ENCODE results near the gene MMP15.

DNA sequence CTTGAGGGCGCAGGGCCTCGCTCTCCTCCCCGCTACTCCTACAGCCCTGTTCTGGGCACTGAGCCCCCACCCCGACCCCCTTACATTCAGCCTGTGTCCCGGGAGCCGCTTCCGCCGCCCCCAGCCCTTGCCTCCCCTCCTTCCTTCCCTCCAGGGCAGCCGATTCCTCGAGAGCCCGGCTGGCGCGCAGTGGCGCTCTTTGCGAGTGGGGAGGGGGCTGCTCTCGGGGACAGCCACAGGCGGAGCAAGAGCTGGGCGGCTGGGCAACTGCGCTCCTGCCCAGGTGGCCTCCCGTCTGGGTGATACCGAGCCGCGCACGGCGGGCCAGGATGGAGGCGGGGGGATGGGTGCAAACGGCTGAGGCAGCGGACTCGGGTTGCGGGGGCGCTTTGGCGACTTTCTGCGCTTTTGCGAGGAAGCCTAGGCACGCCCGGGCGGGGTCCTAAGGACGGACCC lies 1.2 kb downstream of the MMP15 start:
- TF ChIP-seq, protein P1, sequence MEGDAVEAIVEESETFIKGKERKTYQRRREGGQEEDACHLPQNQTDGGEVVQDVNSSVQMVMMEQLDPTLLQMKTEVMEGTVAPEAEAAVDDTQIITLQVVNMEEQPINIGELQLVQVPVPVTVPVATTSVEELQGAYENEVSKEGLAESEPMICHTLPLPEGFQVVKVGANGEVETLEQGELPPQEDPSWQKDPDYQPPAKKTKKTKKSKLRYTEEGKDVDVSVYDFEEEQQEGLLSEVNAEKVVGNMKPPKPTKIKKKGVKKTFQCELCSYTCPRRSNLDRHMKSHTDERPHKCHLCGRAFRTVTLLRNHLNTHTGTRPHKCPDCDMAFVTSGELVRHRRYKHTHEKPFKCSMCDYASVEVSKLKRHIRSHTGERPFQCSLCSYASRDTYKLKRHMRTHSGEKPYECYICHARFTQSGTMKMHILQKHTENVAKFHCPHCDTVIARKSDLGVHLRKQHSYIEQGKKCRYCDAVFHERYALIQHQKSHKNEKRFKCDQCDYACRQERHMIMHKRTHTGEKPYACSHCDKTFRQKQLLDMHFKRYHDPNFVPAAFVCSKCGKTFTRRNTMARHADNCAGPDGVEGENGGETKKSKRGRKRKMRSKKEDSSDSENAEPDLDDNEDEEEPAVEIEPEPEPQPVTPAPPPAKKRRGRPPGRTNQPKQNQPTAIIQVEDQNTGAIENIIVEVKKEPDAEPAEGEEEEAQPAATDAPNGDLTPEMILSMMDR (IDR thresholded peaks at IDR 0.05; ENCODE audit: insufficient read depth, low read depth, low read length), result no peak
- no peak for TF ChIP-seq EZH2 (IDR thresholded peaks at IDR 0.05; ENCODE audit: insufficient read depth, low read length)

All from astrocyte (in vitro differentiated cells and primary cell).